ENCODE measurements around the gene AGPAT3.

The AGPAT3 gene

DNA sequence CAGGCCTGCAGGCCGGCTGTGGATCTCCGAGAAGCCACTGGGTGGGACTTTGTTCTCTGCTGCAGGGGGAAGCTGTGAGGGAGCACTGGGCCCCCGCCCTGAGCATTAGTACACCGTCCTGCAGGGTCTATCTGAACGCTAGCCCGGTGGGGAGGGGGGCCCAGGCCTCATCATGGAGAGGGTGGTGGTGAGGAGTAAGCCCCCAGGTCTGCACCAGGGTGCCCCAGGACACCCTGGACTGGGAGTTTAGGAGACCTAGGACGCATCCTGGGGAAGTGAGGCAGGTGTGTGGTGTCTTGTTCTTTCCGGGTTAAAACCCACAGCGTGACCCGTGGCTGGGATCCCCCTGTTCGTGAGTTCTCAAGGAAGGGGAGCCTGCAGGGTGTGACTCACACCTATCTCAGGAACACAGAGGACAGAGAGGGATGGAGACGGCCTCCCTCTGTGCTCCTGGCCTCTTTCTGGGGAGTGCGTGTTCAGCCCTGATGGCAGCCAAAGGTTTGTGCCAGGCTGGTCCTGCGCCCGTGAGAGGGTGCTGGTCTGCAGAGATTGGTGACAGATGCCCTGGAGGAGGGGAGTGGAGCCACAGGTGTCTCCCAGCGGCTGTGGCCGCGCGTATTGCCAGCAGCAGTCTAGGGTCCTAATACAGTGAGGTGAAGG, 44.8 kb downstream of the AGPAT3 start:
- no peak for DNase-seq

DNA sequence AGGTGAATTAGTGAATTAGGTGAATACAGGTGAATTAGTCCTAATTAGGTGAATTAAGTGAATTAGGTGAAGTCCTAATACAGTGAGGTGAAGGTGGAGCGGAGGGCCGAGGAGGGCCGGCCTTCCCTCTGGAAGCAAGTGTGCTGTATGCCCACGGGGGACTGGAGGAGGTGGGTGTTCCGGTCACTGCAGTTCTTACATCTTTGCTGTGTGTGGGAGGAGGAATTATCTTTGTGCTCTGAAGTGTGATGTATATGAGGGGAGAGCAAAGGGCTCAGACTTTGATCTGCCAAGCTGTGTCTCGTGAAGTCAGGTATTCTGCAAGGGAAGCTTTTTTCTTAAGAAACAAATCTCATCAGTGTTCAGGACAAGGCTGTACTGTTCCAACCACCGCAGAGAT, 45.4 kb downstream of the AGPAT3 start:
- no peak for DNase-seq

DNA sequence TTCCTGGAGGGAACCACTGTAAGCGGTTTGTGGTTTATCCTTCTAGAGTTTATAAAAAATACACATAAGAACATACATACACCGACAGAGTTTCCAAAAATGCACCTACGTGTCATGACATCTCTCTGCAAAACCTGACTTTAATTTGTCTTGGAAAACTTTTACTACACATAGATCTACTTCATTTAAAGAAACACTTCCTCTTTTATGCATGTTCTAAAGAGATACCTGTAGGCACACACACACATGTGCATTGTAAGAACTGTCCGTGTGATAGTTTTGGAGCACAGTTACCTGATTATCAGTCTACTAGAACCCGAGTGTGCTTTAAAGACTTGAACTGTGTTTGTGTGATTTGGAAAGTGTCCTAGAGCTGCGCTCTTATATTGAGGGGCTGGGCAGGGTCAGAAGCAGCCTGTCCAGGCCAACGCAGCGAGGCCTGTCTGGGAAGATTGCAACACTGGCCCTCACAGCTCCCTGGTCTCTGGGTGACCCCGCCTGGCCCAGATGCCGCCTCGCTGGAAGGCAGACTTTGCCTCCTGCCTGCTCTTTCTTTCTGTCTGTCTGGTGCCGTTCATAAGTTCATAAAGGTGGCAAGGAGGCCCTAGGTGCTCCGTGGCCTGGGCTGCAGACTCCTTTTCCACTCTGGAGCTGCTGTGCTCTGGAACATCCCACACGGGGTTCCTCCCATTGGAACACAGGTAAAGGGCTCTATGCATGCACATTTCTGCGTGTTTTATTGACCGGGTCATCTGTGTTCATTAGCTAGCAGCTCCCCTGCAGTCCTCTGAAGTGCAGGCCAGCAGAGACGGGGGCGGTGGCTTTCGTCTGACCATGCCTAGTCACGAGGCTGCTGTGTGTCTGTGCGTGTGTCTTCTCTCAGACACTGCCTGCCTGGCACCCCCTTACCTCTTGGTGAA, 46.3 kb downstream of the AGPAT3 start:
- DNase-seq = no peak

DNA sequence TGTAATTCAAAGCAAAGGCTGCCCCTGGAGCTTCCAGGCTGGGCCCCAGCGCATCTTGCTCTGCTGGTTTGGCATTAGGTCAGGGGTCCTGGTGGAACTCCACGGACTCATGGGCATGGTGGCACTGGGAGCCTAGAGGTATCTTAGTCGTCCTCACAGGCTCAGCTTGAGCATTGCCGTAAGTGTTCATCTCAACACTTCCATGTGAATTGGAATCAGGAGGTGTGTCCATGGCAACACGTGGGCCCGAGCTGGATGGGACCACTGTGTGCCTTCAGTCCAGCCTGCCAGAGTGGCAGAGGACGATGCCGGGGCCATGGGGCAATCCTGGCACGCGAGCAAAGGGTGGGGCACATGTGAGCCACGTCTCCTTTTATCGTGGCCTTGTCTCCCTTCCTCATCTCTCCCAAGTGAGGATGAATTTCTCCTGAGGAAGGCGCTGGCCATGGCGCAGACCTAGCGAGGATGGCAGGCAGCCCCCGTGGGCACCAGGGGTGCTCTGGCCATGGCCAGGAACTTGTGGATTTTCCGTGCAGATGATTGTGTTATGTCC, 47.0 kb downstream of the AGPAT3 start:
- no peak for DNase-seq

DNA sequence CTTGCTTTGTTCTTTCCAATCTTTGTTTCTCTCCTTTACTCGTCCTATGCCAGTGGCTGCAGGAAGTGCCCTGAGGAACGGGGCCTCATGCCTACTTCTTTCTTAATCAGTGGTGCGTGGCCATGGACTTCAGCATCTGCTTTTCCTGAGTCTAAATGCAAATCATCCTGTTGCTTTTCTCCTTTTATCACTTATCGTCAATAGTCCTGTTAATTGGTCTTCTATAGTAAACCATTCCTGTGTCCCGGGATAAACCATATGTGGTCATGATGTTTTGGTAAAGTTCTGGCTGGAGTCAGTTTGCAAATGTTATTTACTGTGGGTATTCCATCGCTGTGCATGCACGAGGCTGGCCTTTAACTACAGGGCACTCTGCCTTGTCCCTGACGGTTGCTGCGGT, 47.5 kb downstream of the AGPAT3 start:
- no peak for DNase-seq

DNA sequence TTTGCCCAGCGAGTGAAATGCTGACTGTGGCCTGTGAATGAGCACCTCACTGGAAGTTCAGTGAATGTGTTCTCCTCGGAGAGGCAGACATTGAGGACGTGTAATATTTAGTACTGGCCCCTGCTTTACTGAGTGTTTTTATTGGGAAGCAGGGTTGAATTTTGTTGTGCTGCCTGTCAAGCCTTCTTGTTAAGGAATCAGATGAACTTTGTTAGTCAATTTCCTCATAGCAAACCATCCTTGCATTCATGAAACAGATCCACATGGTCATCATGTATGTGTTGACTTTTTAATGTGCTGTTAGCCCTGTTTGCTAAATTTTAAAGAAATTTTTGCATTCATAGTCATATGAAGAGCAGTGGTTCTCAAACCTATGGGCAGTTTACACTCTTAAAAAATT, 47.9 kb downstream of the AGPAT3 start:
- DNase-seq = no peak

DNA sequence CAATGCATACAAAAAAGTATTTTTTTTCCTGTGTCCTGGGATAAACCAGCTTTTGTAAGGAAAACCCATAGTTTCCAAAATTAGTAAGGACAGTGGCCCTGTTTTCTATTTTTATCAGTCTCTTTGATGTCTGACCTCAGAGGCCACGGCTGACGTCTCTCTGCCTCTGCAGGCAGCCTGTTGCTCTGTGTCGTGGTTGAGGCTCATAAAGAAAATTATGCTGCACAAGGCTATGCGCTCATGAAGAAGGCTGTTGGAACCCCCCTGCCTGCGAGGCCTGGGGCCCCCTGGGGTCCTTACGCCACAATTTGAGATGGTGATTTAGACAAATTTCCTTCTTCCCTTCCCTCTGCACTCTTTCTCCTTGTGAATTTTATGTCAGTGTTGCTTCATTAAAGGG, 48.9 kb downstream of the AGPAT3 start:
- DNase-seq = no peak

DNA sequence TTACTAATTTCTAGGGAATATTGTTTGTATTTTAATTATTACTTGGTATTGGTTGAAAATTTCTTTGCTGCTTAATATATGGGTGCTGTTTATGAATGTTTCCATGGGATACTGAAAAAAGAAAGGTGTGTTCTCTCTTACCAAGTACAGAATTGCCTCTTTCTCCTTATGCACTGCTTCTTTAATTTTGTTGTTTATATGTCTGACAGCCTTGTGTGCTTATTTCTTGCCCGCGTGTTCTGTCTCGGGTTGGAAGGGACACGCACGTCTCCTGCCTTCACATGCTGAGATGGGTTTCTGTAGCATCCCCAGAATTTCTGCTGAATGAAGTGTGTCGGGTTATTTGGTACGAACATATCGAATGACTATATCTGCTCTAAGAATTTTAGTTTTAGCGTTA, 51.1 kb downstream of the AGPAT3 start:
- DNase-seq = no peak

DNA sequence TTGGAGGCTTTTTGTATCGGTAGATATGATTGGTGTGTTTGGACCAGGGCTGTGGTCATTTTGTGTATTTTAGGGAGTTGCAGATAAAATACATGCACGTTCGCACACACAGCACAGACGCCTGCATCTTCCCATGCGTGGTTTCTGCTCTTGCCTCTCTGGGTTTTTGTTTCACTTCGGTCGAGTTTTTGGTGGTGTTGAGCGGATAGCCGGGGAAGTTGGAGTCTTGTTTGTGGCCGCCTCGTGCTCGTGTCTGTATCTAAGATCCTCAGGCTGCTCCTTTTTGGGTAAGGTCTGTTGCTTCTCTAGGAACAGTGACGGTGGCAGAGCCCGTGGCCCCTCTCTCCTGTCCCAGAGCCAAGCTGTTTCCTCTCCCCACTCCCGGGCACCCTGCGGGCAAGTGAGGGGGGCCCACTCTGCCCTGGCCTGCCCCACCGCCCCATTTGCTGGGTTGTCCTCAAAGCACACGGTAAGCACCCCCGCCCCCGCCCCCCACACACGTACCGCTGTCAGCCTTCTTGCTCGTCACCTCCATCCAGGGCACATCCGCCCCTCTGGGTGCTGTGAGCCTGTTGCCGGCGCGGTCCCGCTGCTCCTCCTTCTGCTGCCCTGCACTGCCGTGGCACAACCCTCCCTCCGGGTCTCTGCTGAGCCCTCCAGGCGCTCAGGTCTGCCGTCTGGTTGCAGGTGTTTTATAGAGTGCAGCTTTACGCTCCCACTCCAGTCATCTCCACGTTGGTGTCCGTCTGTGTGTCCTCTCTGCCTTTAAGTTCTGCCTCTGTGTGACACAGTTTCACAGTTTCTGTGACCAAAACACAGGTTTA, 51.9 kb downstream of the AGPAT3 start:
- no peak for DNase-seq

DNA sequence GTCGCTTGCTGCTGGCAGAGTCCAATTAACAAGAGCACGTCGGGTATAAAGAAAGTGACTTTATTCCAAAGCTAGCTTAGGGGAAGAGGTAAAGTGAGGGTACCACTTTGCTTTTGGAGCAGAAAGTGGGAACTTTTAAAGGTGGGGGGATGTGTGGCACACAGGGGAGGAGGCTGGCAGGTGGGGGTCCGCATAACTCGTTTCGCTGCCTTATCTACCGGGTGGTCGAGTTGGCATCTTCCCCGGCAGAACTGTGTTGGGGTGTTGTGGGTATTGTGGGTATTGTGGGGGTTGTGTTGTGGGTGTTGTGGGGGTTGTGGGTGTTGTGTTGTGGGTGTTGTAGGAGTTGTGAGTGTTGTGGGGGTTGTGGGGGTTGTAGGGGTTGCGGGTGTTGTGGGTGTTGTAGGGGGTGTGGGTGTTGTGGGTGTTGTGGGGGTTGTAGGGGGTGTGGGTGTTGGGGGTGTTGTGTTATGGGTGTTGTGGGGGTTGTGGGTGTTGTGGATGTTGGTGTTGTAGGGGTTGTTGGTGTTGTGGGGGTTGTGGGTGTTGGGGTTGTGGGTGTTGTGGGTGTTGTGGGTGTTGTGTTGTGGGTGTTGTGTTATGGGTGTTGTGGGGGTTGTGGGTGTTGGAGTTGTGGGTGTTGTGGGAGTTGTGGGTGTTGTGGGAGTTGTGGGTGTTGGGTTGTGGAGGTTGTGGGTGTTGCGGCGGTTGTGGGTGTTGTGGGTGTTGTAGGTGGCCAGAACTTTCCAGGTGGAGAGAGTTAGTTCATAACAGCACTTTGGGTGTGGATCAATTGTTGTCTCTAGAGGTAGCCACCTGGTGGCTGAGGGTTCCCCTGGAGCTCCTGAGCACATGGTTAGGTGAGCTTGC, 52.7 kb downstream of the AGPAT3 start:
- DNase-seq = no peak

DNA sequence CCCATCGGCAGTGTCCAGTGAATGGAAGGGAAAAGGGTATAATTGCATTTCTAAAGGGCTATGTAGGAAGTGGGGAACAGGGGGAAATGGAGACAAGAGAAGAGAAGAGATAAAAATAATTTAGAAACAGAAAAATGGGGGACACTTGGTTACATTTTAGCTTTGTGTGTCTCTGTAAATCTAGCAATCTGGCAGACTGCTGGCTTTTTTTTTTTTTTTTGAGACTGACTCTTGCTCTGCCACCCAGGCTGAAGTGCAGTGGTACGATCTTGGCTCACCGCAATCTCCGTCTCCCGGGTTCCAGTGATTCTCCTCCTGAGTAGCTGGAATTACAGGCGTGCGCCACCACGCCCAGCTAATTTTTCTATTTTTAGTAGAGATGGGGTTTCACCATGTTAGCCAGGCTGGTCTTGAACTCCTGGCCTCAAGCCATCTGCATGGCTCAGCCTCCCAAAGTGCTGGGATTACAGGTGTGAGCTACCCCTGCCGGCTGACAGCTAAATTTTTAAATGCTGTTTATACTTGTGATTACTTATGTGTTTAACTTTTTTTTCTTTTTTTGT, 53.4 kb downstream of the AGPAT3 start:
- no peak for DNase-seq

DNA sequence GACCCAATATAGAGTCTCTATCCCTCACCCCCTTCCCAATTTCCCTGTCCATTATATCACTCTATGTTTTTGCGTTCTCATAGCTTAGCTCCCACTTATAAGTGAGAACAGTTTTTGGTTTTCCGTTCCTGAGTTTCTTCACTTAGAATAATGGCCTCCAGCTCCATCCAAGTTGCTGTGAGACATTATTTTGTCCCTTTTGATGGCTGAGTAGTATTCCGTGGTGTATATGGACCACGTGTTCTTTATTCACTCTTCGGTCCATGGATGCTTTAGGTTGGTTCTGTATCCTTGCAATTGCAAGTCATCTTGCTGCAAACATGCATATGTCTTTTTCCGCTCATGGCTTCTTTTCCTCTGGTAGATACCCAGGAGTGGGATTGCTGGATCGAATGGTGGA, 54.3 kb downstream of the AGPAT3 start:
- DNase-seq = no peak

DNA sequence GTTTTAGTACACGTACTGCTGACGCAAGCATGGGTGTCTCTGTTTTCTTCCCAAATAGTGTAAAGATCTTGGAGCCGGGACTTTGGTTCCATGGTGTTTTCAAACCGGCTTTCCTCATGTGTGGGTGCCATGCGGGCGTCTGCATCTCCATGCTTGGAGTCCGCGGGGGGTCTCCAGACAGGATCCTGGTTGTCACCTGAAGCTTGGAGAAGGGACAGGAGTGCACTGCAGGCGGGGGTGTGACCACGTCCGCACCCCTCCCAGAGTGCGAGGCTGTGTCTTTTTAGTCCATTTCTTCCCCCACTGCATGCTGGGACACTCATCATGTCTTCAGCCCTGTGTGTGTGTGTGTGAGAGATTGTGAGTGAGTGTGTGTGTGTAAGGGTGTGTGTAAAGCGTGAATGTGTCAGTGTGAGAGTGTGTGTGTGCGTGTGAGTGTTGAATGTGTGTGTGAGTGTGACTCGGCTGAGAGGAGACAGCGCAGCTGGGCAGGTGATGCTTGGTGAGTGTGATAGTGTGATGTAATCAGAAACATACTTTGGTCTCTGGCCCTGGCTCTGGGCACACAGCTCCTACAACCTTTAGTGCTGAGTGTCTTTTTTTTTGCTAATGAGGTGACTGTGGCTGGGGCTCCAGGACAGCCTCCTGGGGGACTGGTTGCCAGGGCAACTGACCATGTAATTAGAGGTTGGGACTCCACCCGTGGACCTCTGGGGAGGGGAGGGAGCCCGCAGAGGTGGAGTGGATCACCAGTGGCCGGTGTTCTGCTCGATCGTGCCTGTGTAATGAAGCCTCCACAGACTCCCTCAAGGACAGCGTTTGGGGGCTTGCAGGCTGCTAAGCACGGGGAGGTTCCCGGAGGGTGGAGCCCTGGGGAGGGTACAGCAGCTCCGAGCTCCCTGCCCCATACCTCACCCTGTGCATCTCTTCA, 55.1 kb downstream of the AGPAT3 start:
- DNase-seq = no peak

DNA sequence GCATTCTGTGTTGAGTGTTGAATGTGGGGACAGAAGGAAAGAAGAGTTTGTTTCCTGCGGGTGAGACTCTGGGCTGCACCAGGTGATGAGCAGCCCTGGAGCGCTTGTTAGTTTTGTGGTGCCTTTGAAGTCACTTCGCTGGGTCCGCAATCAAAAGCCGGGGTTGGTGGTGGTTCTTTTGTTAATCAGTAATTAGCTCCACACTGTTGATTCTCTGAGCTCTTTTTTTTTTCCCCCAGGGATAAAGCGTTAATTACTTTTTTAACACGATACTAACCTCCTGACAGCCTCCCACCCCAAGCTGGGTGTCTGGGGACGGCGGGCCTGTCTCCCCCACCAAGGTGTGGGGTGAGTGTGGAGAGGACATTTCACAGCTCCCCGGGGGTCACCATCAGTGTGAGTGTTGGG, 56.6 kb downstream of the AGPAT3 start:
- DNase-seq = no peak

DNA sequence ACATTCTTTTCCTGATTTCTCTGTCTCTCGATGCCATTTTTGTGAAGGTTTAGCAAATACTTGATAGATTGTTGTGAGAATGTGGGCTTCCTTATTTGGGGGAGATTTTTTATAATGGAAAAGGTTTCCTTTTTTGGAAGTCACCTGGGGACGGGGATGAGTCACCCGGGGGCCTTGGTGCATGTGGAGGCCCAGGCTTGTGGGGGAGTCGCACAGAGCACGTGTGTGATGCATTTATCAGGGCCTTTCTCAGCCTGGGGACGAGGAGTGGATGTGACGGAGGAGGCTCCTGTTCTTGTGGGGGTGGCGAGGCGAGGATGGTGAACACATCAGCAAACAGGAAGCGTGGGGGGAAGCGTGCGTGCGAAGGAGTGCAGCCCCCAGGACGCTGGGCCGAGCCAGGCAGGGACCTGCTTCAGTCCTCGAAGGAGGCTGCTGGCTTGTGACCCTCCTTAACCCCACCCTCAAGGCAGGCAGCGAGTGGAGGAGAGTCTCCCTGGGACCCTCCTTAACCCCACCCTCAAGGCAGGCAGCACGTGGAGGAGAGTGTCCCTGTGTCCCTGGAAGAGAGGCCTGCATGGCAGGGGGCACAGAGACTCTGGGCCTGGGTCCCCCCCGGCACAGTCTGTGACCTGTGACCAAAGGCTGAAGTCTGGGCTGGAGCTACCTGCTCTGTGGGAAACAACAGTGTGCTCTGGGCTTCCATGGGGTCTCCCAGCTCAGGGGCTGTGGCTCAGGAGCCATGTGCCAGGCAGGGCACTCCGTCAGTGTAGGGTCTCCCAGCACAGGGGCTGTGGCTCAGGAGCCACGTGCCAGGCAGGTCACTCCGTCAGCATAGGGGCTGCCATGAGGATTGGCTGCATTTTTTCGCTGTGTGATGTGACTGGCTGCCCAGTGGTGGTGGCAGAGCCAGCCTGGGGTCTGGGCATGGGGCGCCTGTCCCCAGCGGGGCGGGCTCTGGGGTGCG, 57.2 kb downstream of the AGPAT3 start:
- no peak for DNase-seq

DNA sequence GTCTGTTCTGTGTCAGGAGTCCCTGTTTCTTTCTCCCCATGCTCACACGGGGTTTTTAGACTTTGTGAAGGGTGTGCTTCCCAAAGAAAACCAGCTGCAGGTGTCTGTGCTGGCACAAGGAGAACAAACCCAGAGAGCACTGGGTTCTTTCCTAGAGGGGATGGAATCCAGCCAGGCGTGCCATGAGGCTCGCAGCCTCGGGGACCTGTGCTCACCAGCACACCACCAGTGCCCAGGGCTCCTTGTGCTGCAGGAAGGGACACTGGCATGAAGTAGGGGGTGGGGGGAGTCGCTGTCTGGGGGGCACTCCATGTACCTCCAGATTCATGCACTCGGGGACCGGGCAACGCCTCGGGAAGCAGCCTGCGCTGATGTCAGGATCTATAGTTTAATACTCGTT, 57.9 kb downstream of the AGPAT3 start:
- no peak for DNase-seq

DNA sequence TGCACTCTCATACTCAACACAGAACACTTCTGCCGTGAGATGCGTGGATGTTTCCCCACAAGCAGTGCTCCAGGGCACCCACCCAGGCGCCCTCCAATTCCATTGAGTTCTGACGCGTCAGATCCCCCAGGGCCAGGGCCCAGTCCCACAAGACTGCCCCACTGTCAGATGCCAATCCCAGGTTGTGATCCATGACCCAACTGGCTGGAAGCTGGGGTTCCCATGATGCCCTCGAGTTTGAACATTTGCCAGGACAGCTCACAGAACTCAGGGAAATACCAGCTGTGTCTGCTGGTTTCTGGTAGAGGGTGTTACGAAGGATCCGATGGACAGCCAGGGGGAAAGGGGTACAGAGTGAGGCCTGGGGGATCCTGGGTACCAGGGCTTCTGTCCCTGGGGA, 58.4 kb downstream of the AGPAT3 start:
- DNase-seq = peak; percentile 10

DNA sequence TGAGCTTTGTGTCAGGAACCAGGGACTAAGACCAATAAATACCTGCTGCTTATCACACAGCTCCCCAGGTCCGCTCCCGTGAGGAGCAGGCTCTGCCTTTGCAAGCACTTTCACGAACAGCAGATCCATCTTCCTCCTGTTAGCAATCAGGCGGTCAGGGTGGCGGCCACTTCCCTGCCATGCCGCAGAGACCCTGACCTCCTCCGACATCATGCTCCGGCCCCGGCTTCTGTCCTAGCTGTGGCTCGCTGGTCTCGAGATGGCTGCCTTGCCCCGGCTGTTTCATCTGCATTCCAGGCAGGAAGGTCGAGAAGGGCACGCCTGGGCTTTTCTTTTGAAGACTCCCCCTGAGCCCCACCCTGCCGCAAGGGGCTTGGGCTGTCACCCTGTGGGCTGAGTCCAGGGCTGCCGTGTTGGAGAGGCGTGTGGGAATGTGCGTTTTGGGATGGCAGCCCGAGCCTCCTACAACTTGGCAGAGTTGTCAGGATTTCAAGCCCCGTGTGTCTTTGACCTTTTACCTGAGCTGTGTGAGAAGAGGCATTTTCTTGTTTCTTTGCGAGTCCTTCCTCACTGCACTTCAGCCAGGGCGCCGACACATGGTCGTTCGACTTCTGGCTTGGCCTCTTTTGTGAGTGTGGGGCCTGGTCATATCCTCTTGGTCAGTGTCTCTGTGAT, 59.5 kb downstream of the AGPAT3 start:
- no peak for DNase-seq

DNA sequence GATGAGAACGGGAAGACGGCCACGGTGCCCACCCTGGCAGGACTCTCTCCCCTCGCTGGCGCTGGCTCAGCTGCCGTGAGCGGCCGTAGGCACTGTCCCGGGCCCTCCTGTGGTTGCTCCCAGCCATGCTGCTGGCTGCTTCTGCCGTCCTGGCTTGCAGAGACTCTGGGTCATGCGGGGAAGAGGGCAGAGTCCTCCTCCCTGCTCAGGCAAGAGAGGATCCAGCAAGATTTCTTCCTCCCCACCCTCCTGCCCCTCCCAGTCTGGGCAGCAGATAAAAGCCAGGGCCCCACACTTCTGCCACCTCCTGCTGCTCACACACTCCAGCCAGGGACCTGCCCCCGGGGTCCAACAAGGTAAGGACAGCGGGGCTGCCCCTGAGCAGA, 60.1 kb downstream of the AGPAT3 start:
- DNase-seq = no peak

Measured in EL (cell line).